ENCODE results near the gene BEND7. TPM values are rescaled to one million over a fixed set of nuclear protein-coding genes. Genes with fewer than 3 reads are reported as not detected.

Gene BEND7
- polyA plus RNA-seq (2013, experiment 1 of 2), result 13.6 TPM
- 11.6 TPM for polyA plus RNA-seq (2013, experiment 2 of 2)

GRCh38 chr10:13528875-13529713 is at the start of gene BEND7:
TSS of gene BEND7 (minus strand) at chr10:13529014. CDS start at chr10:13528533, 481 bp downstream.
- WGBS, 2 experiments (ENCODE audit: insufficient coverage in 2 of 2), result 6 to 7% methylated on average over 56 to 68 of the region's 98 CpGs
- H3K27ac ChIP-seq (ENCODE audit: low read depth, low read length, severe bottlenecking), result peak within 1 kb of the TSS; percentile 62

GRCh38 chr10:13573960-13574359 is 45.1 kb upstream of the BEND7 start:
- no peaks in the 10 kb centered on the region for H3K9me3 ChIP-seq (ENCODE audit: control insufficient read depth, low read length)
- WGBS, 2 experiments (ENCODE audit: insufficient coverage in 2 of 2), result 88 to 93% methylated on average over 2 to 3 of the region's 4 CpGs
- no peak overlapping the region for H3K4me3 ChIP-seq (ENCODE audit: extremely low read depth, insufficient read depth, low read length, poor library complexity, severe bottlenecking)
- no peaks in the 10 kb centered on the region for H3K4me1 ChIP-seq (ENCODE audit: control insufficient read depth, insufficient read depth, low read length, poor library complexity, severe bottlenecking)
- no peak overlapping the region for H3K27ac ChIP-seq (ENCODE audit: low read depth, low read length, severe bottlenecking)
- H3K36me3 ChIP-seq (ENCODE audit: control insufficient read depth, insufficient read depth, low read length), result no peaks in the 10 kb centered on the region

More at GRCh38 chr10:13528875-13529713, at the start of gene BEND7:
- Histone ChIP-seq H3K9me3 (ENCODE audit: control insufficient read depth, low read length) (no peaks in the 10 kb centered on the region), H3K36me3 (ENCODE audit: control insufficient read depth, insufficient read depth, low read length) (peaks cover 6% of the 10 kb centered on the region), H3K4me3 (ENCODE audit: extremely low read depth, insufficient read depth, low read length, poor library complexity, severe bottlenecking) (peak within 1 kb of the TSS; percentile 56), H3K4me1 (ENCODE audit: control insufficient read depth, insufficient read depth, low read length, poor library complexity, severe bottlenecking) (peaks cover 8% of the 10 kb centered on the region)

GRCh38 chr10:13571541-13571940 is 42.7 kb upstream of the BEND7 start:
- 77 to 78% methylated on average over 2 to 3 of the region's 5 CpGs for WGBS, 2 experiments (ENCODE audit: insufficient coverage in 2 of 2)
- Histone ChIP-seq H3K27ac (ENCODE audit: low read depth, low read length, severe bottlenecking) (no peak overlapping the region), H3K9me3 (ENCODE audit: control insufficient read depth, low read length) (no peaks in the 10 kb centered on the region), H3K4me3 (ENCODE audit: extremely low read depth, insufficient read depth, low read length, poor library complexity, severe bottlenecking) (no peak overlapping the region), H3K4me1 (ENCODE audit: control insufficient read depth, insufficient read depth, low read length, poor library complexity, severe bottlenecking) (no peaks in the 10 kb centered on the region), H3K36me3 (ENCODE audit: control insufficient read depth, insufficient read depth, low read length) (no peaks in the 10 kb centered on the region)

GRCh38 chr10:13567030-13567429 is 38.2 kb upstream of the BEND7 start:
- Histone ChIP-seq H3K9me3 (ENCODE audit: control insufficient read depth, low read length) (peaks cover 8% of the 10 kb centered on the region), H3K4me1 (ENCODE audit: control insufficient read depth, insufficient read depth, low read length, poor library complexity, severe bottlenecking) (no peaks in the 10 kb centered on the region), H3K4me3 (ENCODE audit: extremely low read depth, insufficient read depth, low read length, poor library complexity, severe bottlenecking) (no peak overlapping the region), H3K36me3 (ENCODE audit: control insufficient read depth, insufficient read depth, low read length) (no peaks in the 10 kb centered on the region), H3K27ac (ENCODE audit: low read depth, low read length, severe bottlenecking) (no peak overlapping the region)
- no CpG with 5 or more reads among the region's 1 CpG for WGBS, 2 experiments (ENCODE audit: insufficient coverage in 2 of 2)

GRCh38 chr10:13564576-13564975 is 35.8 kb upstream of the BEND7 start:
- Histone ChIP-seq H3K36me3 (ENCODE audit: control insufficient read depth, insufficient read depth, low read length) (no peaks in the 10 kb centered on the region), H3K27ac (ENCODE audit: low read depth, low read length, severe bottlenecking) (no peak overlapping the region), H3K4me1 (ENCODE audit: control insufficient read depth, insufficient read depth, low read length, poor library complexity, severe bottlenecking) (no peaks in the 10 kb centered on the region), H3K4me3 (ENCODE audit: extremely low read depth, insufficient read depth, low read length, poor library complexity, severe bottlenecking) (no peak overlapping the region), H3K9me3 (ENCODE audit: control insufficient read depth, low read length) (peaks cover 8% of the 10 kb centered on the region)
- WGBS, 2 experiments (ENCODE audit: insufficient coverage in 2 of 2), result 61 to 79% methylated on average over 3 of the region's 3 CpGs

- H3K4me3 ChIP-seq (ENCODE audit: extremely low read depth, insufficient read depth, low read length, poor library complexity, severe bottlenecking), result no peak overlapping the region
- H3K36me3 ChIP-seq (ENCODE audit: control insufficient read depth, insufficient read depth, low read length), result no peaks in the 10 kb centered on the region
- WGBS, 2 experiments (ENCODE audit: insufficient coverage in 2 of 2), result 91 to 92% methylated on average over 8 to 9 of the region's 11 CpGs
- peaks cover 8% of the 10 kb centered on the region for H3K9me3 ChIP-seq (ENCODE audit: control insufficient read depth, low read length)
- H3K27ac ChIP-seq (ENCODE audit: low read depth, low read length, severe bottlenecking), result no peak overlapping the region
- H3K4me1 ChIP-seq (ENCODE audit: control insufficient read depth, insufficient read depth, low read length, poor library complexity, severe bottlenecking), result no peaks in the 10 kb centered on the region
Measured at GRCh38 chr10:13563481-13564445, 34.9 kb upstream of the BEND7 start.

GRCh38 chr10:13560597-13560996 is 31.8 kb upstream of the BEND7 start:
- no peak overlapping the region for H3K27ac ChIP-seq (ENCODE audit: low read depth, low read length, severe bottlenecking)
- no peaks in the 10 kb centered on the region for H3K36me3 ChIP-seq (ENCODE audit: control insufficient read depth, insufficient read depth, low read length)
- H3K4me3 ChIP-seq (ENCODE audit: extremely low read depth, insufficient read depth, low read length, poor library complexity, severe bottlenecking), result no peak overlapping the region
- peaks cover 8% of the 10 kb centered on the region for H3K9me3 ChIP-seq (ENCODE audit: control insufficient read depth, low read length)
- no peaks in the 10 kb centered on the region for H3K4me1 ChIP-seq (ENCODE audit: control insufficient read depth, insufficient read depth, low read length, poor library complexity, severe bottlenecking)

GRCh38 chr10:13559124-13559700 is 30.4 kb upstream of the BEND7 start:
- Histone ChIP-seq H3K9me3 (ENCODE audit: control insufficient read depth, low read length) (peaks cover 4% of the 10 kb centered on the region), H3K36me3 (ENCODE audit: control insufficient read depth, insufficient read depth, low read length) (no peaks in the 10 kb centered on the region), H3K4me1 (ENCODE audit: control insufficient read depth, insufficient read depth, low read length, poor library complexity, severe bottlenecking) (no peaks in the 10 kb centered on the region), H3K27ac (ENCODE audit: low read depth, low read length, severe bottlenecking) (no peak overlapping the region), H3K4me3 (ENCODE audit: extremely low read depth, insufficient read depth, low read length, poor library complexity, severe bottlenecking) (no peak overlapping the region)
- WGBS, 2 experiments (ENCODE audit: insufficient coverage in 2 of 2), result no CpG with 5 or more reads among the region's 2 CpGs

- 80% methylated on average over 1 to 2 of the region's 2 CpGs for WGBS, 2 experiments (ENCODE audit: insufficient coverage in 2 of 2)
- Histone ChIP-seq H3K9me3 (ENCODE audit: control insufficient read depth, low read length) (no peaks in the 10 kb centered on the region), H3K36me3 (ENCODE audit: control insufficient read depth, insufficient read depth, low read length) (no peaks in the 10 kb centered on the region), H3K4me1 (ENCODE audit: control insufficient read depth, insufficient read depth, low read length, poor library complexity, severe bottlenecking) (no peaks in the 10 kb centered on the region), H3K4me3 (ENCODE audit: extremely low read depth, insufficient read depth, low read length, poor library complexity, severe bottlenecking) (no peak overlapping the region), H3K27ac (ENCODE audit: low read depth, low read length, severe bottlenecking) (no peak overlapping the region)
Measured at GRCh38 chr10:13555884-13556510, 27.2 kb upstream of the BEND7 start.

GRCh38 chr10:13550802-13551201 is 22.0 kb upstream of the BEND7 start:
- H3K4me1 ChIP-seq (ENCODE audit: control insufficient read depth, insufficient read depth, low read length, poor library complexity, severe bottlenecking), result no peaks in the 10 kb centered on the region
- H3K36me3 ChIP-seq (ENCODE audit: control insufficient read depth, insufficient read depth, low read length), result no peaks in the 10 kb centered on the region
- 71 to 100% methylated on average over 1 of the region's 2 CpGs for WGBS, 2 experiments (ENCODE audit: insufficient coverage in 2 of 2)
- no peak overlapping the region for H3K27ac ChIP-seq (ENCODE audit: low read depth, low read length, severe bottlenecking)
- no peak overlapping the region for H3K4me3 ChIP-seq (ENCODE audit: extremely low read depth, insufficient read depth, low read length, poor library complexity, severe bottlenecking)
- H3K9me3 ChIP-seq (ENCODE audit: control insufficient read depth, low read length), result peaks cover 8% of the 10 kb centered on the region

Data from mesodermal cell (in vitro differentiated cells).